Gastroesophageal sphincter (tissue), 3 donors: Measurements from ENCODE around the gene PPP4R3C.
"Not testable (repeated sequence)": the region's sequence is repeated elsewhere in the genome, so short reads cannot be mapped to it uniquely, and the experiment has no call there.

Experiments used
- EP300 ChIP-seq: sonication (generic); formaldehyde crosslinking; IDR thresholded peaks from one replicate; pipeline ENCODE4 v1.6.1; 2017; ENCODE audit warnings: antibody characterized with exemption, mild to moderate bottlenecking
- TF ChIP-seq, protein P1 (sequence below), 4 experiments: fragments of 200-600 bp in 2 of 4; fragments of 450-650 bp in 2 of 4; sonication (generic) in 1 of 4; IDR thresholded peaks; one replicate each; pipeline ENCODE4 v1.5.1; 2017 to 2019; ENCODE audit warnings: antibody characterized with exemption in 4 of 4, mild to moderate bottlenecking in 2 of 4, moderate library complexity in 2 of 4

DNA sequence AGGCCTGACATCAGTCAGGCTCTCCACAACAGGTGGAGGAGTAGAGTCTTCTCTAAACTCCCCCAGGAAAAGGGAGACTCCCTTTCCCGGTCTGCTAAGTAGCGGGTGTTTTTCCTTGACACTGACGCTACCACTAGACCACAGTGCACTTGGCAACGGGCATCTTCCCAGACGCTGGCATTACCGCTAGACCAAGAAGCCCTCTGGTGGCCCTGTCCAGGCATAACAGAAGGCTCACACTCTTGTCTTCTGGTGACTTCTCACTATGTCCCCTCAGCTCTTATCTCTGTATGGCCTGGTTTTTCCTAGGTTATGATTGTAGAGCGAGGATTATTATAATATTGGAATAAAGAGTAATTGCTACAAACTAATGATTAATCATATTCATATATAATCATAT is 20.7 kb downstream of the PPP4R3C start:
- TF ChIP-seq, protein P1, sequence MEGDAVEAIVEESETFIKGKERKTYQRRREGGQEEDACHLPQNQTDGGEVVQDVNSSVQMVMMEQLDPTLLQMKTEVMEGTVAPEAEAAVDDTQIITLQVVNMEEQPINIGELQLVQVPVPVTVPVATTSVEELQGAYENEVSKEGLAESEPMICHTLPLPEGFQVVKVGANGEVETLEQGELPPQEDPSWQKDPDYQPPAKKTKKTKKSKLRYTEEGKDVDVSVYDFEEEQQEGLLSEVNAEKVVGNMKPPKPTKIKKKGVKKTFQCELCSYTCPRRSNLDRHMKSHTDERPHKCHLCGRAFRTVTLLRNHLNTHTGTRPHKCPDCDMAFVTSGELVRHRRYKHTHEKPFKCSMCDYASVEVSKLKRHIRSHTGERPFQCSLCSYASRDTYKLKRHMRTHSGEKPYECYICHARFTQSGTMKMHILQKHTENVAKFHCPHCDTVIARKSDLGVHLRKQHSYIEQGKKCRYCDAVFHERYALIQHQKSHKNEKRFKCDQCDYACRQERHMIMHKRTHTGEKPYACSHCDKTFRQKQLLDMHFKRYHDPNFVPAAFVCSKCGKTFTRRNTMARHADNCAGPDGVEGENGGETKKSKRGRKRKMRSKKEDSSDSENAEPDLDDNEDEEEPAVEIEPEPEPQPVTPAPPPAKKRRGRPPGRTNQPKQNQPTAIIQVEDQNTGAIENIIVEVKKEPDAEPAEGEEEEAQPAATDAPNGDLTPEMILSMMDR (IDR thresholded peaks at IDR 0.05), result not testable (repeated sequence)
- not testable (repeated sequence) for TF ChIP-seq EP300
